Measurements from ENCODE around the gene PLPP1.

Gene PLPP1

DNA sequence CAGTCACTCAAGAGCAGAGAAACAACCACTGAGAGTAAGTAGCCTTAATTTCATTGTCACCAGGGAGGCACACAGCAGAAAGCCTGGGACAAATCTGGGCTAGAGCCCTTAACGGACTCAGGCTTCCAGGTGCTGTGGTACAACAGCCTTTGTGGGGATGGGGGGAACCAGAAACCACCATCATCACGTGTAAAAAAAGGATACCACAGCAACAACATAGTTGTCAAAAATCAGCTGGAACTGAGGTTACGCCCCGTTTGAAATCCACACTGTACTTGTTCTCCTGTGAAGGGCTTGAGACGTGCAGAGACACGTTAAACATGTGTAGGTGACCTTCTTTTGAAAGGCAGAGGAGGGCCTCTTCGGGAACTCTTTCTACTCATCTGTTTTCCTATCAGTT is 16.6 kb upstream of the PLPP1 start:
- no peaks in the 10 kb centered on the region for H3K27me3 ChIP-seq (ENCODE audit: insufficient read depth, poor library complexity, severe bottlenecking)
- H3K4me3 ChIP-seq (replicated peaks; ENCODE audit: insufficient read depth, low read length) = no peak overlapping the region
- H3K27ac ChIP-seq (replicated peaks) = no peak overlapping the region
- TF ChIP-seq SPI1 (IDR thresholded peaks at IDR 0.05; ENCODE audit: borderline replicate concordance, low read depth) = no peak
- no peak for TF ChIP-seq GABPA (IDR thresholded peaks at IDR 0.05; ENCODE audit: low read depth)
- no peak for DNase-seq (ENCODE audit: low read depth in 1 of 2, low spot score in 1 of 2)

DNA sequence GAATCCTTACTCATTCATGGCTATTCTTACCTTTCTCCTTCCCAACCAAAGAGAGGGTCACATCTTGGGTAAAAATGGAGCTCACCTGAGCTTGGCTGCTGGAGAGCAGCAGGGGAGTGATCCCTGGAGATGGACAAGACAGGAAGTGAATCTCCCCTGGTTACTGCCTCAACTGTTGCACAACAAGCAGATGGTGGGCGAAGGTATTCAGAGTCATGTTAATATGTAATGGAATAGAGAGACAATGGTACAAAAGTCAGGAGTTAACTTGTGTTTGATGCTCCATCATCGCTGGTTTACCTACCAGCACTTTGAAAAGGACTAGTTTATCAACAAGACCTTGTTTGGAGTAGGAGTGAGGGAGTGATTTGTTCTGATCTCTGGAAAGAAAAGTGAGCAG is 13.0 kb upstream of the PLPP1 start:
- TF ChIP-seq, protein P1, sequence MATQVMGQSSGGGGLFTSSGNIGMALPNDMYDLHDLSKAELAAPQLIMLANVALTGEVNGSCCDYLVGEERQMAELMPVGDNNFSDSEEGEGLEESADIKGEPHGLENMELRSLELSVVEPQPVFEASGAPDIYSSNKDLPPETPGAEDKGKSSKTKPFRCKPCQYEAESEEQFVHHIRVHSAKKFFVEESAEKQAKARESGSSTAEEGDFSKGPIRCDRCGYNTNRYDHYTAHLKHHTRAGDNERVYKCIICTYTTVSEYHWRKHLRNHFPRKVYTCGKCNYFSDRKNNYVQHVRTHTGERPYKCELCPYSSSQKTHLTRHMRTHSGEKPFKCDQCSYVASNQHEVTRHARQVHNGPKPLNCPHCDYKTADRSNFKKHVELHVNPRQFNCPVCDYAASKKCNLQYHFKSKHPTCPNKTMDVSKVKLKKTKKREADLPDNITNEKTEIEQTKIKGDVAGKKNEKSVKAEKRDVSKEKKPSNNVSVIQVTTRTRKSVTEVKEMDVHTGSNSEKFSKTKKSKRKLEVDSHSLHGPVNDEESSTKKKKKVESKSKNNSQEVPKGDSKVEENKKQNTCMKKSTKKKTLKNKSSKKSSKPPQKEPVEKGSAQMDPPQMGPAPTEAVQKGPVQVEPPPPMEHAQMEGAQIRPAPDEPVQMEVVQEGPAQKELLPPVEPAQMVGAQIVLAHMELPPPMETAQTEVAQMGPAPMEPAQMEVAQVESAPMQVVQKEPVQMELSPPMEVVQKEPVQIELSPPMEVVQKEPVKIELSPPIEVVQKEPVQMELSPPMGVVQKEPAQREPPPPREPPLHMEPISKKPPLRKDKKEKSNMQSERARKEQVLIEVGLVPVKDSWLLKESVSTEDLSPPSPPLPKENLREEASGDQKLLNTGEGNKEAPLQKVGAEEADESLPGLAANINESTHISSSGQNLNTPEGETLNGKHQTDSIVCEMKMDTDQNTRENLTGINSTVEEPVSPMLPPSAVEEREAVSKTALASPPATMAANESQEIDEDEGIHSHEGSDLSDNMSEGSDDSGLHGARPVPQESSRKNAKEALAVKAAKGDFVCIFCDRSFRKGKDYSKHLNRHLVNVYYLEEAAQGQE (IDR thresholded peaks at IDR 0.05; ENCODE audit: insufficient replicate concordance, low read depth) = no peak
- TF ChIP-seq, protein P2, sequence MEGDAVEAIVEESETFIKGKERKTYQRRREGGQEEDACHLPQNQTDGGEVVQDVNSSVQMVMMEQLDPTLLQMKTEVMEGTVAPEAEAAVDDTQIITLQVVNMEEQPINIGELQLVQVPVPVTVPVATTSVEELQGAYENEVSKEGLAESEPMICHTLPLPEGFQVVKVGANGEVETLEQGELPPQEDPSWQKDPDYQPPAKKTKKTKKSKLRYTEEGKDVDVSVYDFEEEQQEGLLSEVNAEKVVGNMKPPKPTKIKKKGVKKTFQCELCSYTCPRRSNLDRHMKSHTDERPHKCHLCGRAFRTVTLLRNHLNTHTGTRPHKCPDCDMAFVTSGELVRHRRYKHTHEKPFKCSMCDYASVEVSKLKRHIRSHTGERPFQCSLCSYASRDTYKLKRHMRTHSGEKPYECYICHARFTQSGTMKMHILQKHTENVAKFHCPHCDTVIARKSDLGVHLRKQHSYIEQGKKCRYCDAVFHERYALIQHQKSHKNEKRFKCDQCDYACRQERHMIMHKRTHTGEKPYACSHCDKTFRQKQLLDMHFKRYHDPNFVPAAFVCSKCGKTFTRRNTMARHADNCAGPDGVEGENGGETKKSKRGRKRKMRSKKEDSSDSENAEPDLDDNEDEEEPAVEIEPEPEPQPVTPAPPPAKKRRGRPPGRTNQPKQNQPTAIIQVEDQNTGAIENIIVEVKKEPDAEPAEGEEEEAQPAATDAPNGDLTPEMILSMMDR (IDR thresholded peaks at IDR 0.05; ENCODE audit: insufficient read depth, low read length) = no peak
- no peak for TF ChIP-seq POLR2AphosphoS5 (IDR thresholded peaks at IDR 0.05; ENCODE audit: low read depth)
- TF ChIP-seq GABPA (IDR thresholded peaks at IDR 0.05; ENCODE audit: low read depth) = no peak
- no peak for TF ChIP-seq SPI1 (IDR thresholded peaks at IDR 0.05; ENCODE audit: borderline replicate concordance, low read depth)
- Histone ChIP-seq H3K4me3 (replicated peaks; ENCODE audit: insufficient read depth, low read length) (no peak overlapping the region), H3K27ac (replicated peaks) (no peak overlapping the region), H3K27me3 (ENCODE audit: insufficient read depth, poor library complexity, severe bottlenecking) (no peaks in the 10 kb centered on the region)
- DNase-seq (ENCODE audit: low read depth in 1 of 2, low spot score in 1 of 2) = no peak

DNA sequence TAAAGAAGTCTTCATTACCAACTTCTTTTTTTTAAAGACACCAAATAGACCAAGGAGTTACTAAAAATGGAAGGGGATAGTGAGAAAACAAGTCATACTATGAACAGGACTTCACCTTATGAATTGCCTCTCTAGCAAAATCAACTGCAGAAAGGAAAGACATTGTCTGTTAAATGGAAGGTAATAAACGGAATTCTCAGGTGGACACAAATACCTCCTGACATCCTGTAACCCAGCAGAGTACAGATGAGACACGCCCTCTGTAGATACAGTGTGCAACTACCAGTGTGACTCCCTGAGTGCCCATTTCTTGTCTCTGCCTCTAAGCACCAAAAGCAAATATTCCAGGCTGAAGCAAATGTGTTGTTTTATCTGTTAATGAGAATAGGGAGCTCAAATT is 12.2 kb upstream of the PLPP1 start:
- DNase-seq (ENCODE audit: low read depth in 1 of 2, low spot score in 1 of 2) = no peak

DNA sequence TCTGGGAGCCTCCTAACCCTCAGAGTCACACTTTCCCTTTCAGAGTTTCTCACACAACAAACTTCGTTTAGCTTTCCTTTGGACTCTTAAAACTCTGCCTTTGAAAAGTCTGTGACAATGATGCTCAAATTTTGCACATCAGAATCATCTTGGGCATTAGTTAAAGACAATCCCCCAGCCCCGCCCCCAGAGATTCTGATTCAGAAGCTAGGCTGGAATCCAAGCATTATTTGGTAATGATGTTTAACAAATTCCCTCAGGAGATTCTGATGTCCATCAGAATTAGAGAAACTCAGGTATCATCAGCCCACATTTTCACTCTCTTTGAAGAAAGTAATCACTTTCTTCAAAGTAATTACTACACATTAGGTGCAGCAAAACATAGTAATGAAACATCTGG is 9.6 kb upstream of the PLPP1 start:
- Histone ChIP-seq H3K4me3 (replicated peaks; ENCODE audit: insufficient read depth, low read length) (no peak overlapping the region), H3K27me3 (ENCODE audit: insufficient read depth, poor library complexity, severe bottlenecking) (no peaks in the 10 kb centered on the region), H3K27ac (replicated peaks) (no peak overlapping the region)
- DNase-seq (ENCODE audit: low read depth in 1 of 2, low spot score in 1 of 2) = no peak
- TF ChIP-seq, protein P2 (IDR thresholded peaks at IDR 0.05; ENCODE audit: insufficient read depth, low read length) = no peak
- no peak for TF ChIP-seq GABPA (IDR thresholded peaks at IDR 0.05; ENCODE audit: low read depth)
- TF ChIP-seq SPI1 (IDR thresholded peaks at IDR 0.05; ENCODE audit: borderline replicate concordance, low read depth) = no peak
- TF ChIP-seq POLR2AphosphoS5 (IDR thresholded peaks at IDR 0.05; ENCODE audit: low read depth) = no peak
- TF ChIP-seq, protein P1 (IDR thresholded peaks at IDR 0.05; ENCODE audit: insufficient replicate concordance, low read depth) = no peak

More for the DNA sequence above, 12.2 kb upstream of the PLPP1 start:
- Histone ChIP-seq H3K27me3 (ENCODE audit: insufficient read depth, poor library complexity, severe bottlenecking) (no peaks in the 10 kb centered on the region), H3K4me3 (replicated peaks; ENCODE audit: insufficient read depth, low read length) (no peak overlapping the region), H3K27ac (replicated peaks) (no peak overlapping the region)
- TF ChIP-seq, protein P2 (IDR thresholded peaks at IDR 0.05; ENCODE audit: insufficient read depth, low read length) = no peak
- TF ChIP-seq SPI1 (IDR thresholded peaks at IDR 0.05; ENCODE audit: borderline replicate concordance, low read depth) = no peak
- TF ChIP-seq, protein P1 (IDR thresholded peaks at IDR 0.05; ENCODE audit: insufficient replicate concordance, low read depth) = no peak
